GM18951 (cell line): Measurements from ENCODE around the gene METTL15.
"Not testable (repeated sequence)": the region's sequence is repeated elsewhere in the genome, so short reads cannot be mapped to it uniquely, and the experiment has no call there.

Experiments used
- POLR2A ChIP-seq: IDR thresholded peaks from 4 replicates; pipeline ENCODE4 v1.6.1; 2011; ENCODE audit warnings: mild to moderate bottlenecking; ENCODE audit not compliant: insufficient read length, insufficient read depth; ENCODE audit errors: extremely low read depth
- in situ Hi-C: fragments of 300-500 bp; cut with MboI; formaldehyde crosslinking; loops from one replicate; pipeline ENCODE4 v1.12.0; 2022; ENCODE audit warnings: low sequenced_read_pairs, mixed read lengths, inconsistent platforms; ENCODE audit not compliant: unreplicated experiment

Gene METTL15

DNA sequence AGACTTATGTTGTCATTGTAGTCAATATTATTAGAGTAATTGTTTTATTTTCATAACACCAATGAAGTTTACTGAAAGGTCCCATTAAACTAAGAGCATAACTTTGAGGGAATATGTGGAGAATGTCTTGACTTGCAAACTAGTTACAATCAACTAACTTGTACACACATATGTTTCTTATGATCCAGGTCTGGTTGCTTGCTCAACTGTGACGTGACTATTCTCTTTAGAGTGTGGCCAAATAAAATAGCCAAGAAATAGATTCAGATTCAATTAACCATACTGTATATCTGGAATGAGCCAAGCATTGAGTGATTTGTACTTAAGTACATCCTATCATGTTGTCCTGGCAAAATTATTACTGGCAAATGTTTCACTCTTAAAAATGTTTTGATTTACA, 101.7 kb downstream of the METTL15 start:
- no peak for TF ChIP-seq POLR2A
- in situ Hi-C loops, result no loop called here

DNA sequence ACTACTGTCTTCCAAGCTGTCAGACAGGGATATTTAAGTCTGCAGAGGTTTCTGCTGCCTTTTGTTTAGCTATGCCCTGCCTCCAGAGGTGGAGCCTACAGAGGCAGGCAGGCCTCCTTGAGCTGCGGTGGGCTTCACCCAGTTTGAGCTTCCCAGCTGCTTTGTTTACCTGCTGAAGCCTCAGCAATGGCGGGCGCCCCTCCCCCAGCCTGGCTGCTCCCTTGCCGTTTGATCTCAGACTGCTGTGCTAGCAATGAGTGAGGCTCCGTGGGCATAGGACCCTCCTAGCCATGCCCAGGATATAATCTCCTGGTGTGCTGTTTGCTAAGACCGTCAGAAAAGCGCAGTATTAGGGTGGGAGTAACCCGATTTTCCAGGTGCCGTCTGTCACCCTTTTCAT, 113.9 kb downstream of the METTL15 start:
- in situ Hi-C loops, result not testable (repeated sequence)

DNA sequence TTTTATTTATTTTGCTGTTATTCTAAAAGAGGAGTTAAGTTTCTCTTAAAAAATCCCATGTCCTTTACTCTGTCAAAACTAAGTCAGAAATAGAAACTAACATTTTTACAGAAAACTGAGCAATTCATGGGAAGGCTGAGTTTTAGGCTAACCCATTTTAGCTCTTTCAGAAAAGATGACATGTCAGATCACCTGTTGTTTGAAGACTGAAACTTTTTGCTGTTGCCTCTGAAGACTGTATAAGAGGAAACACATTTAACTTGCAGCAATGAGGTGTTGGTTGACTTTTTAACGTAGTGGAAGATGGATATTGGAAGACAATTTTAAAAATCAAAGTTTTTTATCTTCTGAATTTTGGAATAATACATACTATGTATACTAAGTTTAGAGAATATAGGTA, 115.4 kb downstream of the METTL15 start:
- in situ Hi-C loops, result no loop called here
- TF ChIP-seq POLR2A, result no peak

GRCh38 chr11:28223994-28224393, 115.8 kb downstream of the METTL15 start:
- TF ChIP-seq POLR2A, result no peak
- in situ Hi-C loops, result no loop called here

GRCh38 chr11:28227460-28227859, 119.3 kb downstream of the METTL15 start:
- no peak for TF ChIP-seq POLR2A
- in situ Hi-C loops, result no loop called here

DNA sequence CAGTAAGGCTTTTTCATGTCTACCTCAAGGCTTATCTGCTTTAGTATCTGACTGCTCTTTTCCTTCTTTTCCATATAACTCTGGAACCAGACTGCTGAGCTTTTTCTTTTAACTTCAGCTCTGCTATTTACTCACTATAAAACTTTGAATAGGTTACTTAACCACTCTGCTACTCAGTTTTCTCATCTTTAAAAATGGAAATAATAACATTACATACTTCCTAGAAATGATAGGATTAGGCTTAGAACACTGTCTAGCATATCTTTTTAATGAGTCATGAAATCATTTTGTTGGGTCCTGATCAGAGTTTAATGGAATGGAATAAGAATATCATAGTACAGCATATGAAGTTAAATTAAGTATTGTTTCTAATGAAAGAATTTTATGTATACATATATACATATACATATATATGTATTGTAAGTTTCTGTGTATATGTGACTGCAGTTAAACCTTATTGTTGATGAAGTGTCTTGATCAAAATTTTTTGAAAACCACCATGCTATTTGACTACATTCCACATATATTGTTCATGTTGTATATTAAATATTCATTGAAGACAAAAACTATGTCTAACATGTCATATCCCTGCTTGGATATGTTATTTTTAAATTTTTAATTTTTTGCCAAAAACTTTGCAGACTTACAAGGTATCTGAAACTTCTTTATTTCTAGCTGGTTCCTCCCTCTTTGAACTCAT, 120.2 kb downstream of the METTL15 start:
- in situ Hi-C loops, result no loop called here
- TF ChIP-seq POLR2A, result no peak

DNA sequence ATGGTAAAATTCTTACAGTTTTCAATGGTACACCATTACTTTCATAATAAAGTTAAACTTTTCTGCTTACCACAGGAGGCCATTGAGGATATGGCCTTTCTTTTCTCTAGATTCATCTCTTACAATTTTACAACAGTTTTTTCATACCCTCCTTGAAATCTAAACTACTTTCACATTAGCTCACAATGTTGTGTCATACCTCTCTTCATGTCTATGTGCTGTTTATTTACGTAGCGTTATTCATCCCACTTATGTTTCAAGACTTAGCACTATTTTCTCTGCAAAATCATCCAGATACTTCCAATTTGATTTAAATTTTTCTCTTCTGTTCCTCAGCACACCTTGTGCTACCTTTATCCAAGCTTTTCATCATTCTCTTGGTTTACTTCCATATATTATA, 123.3 kb downstream of the METTL15 start:
- TF ChIP-seq POLR2A, result no peak
- in situ Hi-C loops, result no loop called here

DNA sequence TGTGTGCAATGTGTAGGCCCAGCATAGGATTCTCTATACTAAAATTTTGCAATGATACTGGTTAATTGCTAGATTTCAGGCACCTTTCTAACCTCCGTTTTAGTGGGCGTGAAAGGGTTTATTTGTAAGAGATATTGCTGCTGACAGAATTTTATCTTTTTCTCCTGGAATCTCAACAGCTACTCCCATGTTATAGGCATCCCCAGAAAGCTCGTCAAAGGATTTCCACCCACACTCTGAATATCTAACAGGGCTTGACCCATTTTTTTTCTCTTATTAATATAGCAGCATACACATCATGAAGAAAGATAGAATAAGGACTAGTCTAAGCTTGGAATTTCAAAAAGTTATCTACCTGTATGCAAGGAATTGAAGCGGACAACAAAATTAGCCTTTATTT, 124.5 kb downstream of the METTL15 start:
- in situ Hi-C loops, result no loop called here
- no peak for TF ChIP-seq POLR2A

- TF ChIP-seq POLR2A, result no peak
These were observed 133.6 kb downstream of the METTL15 start for GRCh38 chr11:28241760-28242159.

GRCh38 chr11:28242596-28242995, 134.4 kb downstream of the METTL15 start:
- no peak for TF ChIP-seq POLR2A
- in situ Hi-C loops, result no loop called here

More at GRCh38 chr11:28241760-28242159, 133.6 kb downstream of the METTL15 start:
- in situ Hi-C loops, result no loop called here

DNA sequence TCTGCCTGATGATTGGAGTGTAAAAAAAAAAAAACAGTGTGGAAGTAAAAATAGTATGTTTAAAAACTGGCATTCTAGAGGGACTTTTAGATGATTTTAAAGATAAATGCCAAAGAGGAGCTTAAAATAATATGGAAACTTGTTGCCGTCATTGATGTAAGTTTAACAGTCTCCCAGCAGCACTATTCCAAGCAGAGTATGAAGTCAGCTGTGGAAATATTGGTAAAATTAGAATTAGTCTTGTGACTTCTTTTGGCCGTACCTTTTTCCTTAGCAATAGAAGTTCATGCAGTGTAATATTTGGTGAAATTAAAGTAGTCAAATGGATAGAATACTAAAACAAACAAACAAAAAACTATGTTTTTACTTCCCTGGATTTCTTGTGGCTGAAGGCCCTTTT, 134.9 kb downstream of the METTL15 start:
- in situ Hi-C loops, result no loop called here
- no peak for TF ChIP-seq POLR2A

- in situ Hi-C loops, result no loop called here
- no peak for TF ChIP-seq POLR2A
These were observed 135.4 kb downstream of the METTL15 start for GRCh38 chr11:28243581-28243980.

DNA sequence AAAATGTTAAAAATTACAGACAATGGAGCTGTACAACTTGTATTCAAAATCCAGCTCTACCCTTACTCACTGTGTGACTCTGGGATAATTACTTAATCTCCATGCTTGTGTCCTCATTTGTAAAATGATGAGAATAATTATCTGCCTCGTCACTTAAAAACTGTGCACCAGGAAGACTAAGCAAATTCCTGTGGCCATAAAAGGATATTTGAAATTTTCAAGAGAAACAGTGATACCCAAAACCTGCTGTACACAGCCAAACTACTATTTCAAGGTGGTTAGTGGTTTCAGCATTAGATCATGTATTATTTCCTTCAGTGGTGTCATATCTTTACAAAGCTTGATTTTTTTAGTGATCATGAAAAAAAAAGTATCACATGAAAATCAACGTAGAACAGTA, 136.9 kb downstream of the METTL15 start:
- in situ Hi-C loops, result no loop called here
- TF ChIP-seq POLR2A, result no peak

DNA sequence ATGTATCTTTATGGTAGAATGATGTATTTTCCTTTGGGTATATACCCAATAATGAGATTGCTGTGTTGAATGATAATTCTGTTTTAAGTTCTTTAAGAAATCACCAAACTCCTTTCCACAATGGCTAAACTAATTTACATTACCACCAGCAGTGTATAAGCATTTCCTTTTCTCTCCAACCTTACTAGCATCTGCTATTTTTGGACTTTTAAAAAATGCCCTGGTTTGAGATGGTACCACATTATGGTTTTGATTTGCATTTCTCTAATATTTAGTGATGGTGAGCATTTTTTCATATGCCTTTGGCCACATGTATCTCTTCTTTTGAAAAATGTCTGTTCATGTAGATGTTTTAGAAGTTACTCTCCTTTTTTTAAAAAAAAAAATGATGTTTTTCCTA, 142.0 kb downstream of the METTL15 start:
- in situ Hi-C loops, result no loop called here
- TF ChIP-seq POLR2A, result no peak

DNA sequence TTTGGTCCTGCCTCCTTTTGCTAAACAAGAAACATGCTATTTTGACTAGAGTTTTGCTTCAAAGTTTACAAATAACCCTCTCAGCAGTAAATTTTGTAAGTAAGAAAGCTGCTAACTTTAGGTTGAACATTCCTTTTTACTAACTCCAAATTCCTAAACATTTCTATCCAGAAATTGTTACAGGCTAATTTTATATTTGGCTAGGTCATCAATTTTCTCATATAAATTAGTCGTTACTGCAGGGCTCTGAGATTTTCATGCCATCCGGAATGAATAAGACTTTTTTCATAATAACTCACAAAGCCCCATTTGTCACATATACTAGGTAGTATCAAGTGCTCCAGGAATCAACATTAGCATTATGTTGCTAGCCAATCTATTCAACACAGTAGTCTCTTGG, 143.1 kb downstream of the METTL15 start:
- no peak for TF ChIP-seq POLR2A
- in situ Hi-C loops, result no loop called here
